Nephron (organoid): Measurements from ENCODE around the gene PSORS1C2.
"Not testable (repeated sequence)": the region's sequence is repeated elsewhere in the genome, so short reads cannot be mapped to it uniquely, and the experiment has no call there.

ENCODE experiments used
- H3K27ac Mint-ChIP-seq, 3 experiments: 2 replicates each; pipeline ENCODE4 v1.8.0; 2020; ENCODE audit warnings: mixed read lengths in 3 of 3, mild to moderate bottlenecking in 2 of 3, moderate library complexity in 1 of 3
- H3K27me3 Mint-ChIP-seq: 2 replicates; pipeline ENCODE4 v1.8.0; 2021; ENCODE audit warnings: low read depth, mild to moderate bottlenecking, moderate library complexity, mixed read lengths
- H3K36me3 Mint-ChIP-seq: 2 replicates; pipeline ENCODE4 v1.8.0; 2020; ENCODE audit warnings: low read depth, mixed read lengths
- H3K4me1 Mint-ChIP-seq: 2 replicates; pipeline ENCODE4 v1.8.0; 2020; ENCODE audit warnings: mixed read lengths
- H3K4me3 Mint-ChIP-seq, 3 experiments: 2 replicates each; pipeline ENCODE4 v1.8.0; 2020; ENCODE audit warnings: mild to moderate bottlenecking in 3 of 3, mixed read lengths in 3 of 3, moderate library complexity in 2 of 3
- H3K9me3 Mint-ChIP-seq: 2 replicates; pipeline ENCODE4 v1.8.0; 2020; ENCODE audit warnings: mixed read lengths
- TF ChIP-seq, protein P1 (sequence below), 3 experiments: fragments of 200-600 bp; sonication (generic); IDR thresholded peaks; one replicate each; pipeline ENCODE4 v1.5.0; 2021; ENCODE audit warnings: antibody characterized with exemption in 3 of 3; ENCODE audit not compliant: unreplicated experiment in 3 of 3

Gene PSORS1C2

DNA sequence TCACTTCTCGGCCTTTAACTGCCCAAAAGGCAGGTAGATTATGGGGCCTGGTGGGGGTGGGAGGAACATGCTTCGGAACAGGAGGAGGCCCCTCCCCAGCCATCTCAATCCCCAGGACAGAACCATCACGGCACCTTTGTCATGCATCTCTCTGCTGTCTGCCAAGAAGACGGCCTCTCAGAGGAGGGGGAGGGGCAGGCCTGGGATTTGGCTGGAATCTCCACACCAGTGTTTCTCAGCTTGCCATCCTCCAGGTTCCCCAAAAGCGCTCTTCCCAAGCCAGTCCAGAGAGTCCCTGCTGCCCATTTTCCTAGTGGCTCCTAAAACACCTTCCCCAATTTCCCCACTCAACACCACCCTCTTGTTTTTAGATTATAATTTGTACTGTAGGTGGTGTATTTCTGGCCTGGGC lies 34.1 kb upstream of the PSORS1C2 start:
- Mint-ChIP-seq H3K4me3 (no peak overlapping the region), H3K4me1 (peaks cover 6% of the 10 kb centered on the region), H3K27me3 (peaks cover 28% of the 10 kb centered on the region), H3K36me3 (no peaks in the 10 kb centered on the region), H3K27ac (no peak overlapping the region), H3K9me3 (no peaks in the 10 kb centered on the region)
- TF ChIP-seq, protein P1, sequence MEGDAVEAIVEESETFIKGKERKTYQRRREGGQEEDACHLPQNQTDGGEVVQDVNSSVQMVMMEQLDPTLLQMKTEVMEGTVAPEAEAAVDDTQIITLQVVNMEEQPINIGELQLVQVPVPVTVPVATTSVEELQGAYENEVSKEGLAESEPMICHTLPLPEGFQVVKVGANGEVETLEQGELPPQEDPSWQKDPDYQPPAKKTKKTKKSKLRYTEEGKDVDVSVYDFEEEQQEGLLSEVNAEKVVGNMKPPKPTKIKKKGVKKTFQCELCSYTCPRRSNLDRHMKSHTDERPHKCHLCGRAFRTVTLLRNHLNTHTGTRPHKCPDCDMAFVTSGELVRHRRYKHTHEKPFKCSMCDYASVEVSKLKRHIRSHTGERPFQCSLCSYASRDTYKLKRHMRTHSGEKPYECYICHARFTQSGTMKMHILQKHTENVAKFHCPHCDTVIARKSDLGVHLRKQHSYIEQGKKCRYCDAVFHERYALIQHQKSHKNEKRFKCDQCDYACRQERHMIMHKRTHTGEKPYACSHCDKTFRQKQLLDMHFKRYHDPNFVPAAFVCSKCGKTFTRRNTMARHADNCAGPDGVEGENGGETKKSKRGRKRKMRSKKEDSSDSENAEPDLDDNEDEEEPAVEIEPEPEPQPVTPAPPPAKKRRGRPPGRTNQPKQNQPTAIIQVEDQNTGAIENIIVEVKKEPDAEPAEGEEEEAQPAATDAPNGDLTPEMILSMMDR (IDR thresholded peaks at IDR 0.05; ENCODE audit: unreplicated experiment in 3 of 3): no peak

DNA sequence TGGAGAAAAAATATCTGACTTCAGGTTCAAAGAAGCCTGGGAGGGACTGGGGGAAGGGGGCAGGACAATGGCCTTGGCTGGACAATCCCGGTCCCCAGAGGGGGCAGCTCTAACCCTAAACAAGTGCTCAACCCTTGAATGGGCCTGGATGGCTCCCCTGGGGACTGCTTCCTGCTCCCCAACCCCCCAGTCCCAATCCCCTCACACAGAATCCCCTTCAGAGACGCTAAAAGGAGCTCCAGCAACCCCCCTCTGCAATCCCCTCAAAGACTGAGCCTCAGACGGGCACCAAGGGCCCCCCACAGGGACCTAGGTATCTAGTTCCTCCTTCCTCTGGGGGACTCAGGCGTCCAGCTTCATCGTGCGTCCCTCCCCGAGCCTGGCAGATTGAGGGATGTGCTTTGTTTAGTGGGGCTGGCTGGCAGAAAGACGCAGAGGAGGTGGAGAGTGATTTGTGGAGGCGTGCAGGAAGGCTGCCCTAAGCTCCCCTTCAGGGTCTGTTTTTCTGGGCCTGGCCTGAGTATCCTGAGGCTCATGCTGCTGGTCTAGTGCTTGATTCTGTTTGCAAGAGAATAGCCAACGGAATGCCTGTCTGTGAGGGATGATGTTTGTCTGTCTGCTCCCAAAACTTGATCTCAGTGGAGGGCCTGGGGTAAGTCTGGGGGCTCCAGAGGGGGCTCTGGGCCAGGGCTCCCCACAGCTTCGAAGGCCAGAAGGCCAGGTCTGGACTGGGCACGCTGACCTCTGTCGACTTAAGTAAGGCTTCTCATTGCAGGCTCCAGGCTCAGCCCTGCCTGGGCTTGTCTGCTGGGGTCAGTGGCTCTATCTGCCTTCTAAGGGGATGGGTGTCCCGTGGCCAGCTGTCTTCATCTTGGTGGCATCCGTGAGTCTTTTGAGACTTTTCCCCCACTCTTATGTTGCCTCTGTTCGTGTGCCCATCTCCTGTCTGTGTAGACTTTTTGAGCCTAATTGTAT lies 33.4 kb upstream of the PSORS1C2 start:
- Mint-ChIP-seq H3K9me3 (no peaks in the 10 kb centered on the region), H3K27me3 (peaks cover 33% of the 10 kb centered on the region)

DNA sequence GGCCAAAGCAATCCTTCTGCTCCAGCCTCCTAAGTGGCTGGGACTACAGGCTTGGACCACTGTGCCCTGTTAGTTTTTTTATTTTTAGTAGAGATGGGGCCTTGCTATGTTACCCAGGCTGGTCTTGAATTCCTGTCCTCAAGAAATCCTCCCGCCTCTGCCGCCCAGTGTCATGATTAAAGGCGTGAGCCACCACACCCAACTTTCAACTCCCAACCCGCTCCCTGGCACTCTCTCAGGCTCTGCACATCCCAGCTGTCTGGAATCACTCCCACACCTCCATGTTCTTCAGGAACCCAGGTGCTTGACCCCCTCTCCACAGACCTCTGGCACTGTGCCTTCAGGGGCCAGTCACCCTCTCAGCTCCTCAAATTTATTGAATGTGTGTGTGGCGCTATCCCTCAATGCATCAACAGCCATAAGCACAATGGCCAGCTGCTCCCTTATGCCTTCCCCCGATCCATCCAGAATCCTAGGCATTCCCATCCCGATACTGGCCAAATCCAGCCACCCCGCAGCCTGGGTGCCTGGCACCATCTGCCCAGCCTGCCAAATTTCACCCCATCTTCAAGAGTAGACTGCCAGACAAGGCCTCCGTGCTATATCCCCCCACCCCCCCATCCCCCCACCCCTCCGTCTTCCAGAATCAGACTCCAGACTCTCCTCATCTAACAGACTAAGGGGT lies 32.3 kb upstream of the PSORS1C2 start:
- Mint-ChIP-seq H3K27ac (no peak overlapping the region), H3K9me3 (no peaks in the 10 kb centered on the region), H3K4me1 (peaks cover 4% of the 10 kb centered on the region), H3K4me3 (no peak overlapping the region), H3K36me3 (no peaks in the 10 kb centered on the region), H3K27me3 (peaks cover 33% of the 10 kb centered on the region)
- TF ChIP-seq, protein P1 (IDR thresholded peaks at IDR 0.05; ENCODE audit: unreplicated experiment in 3 of 3): no peak

More for the DNA sequence above, 33.4 kb upstream of the PSORS1C2 start:
- Mint-ChIP-seq H3K36me3 (no peaks in the 10 kb centered on the region), H3K4me1 (peaks cover 6% of the 10 kb centered on the region), H3K4me3 (no peak overlapping the region), H3K27ac (no peak overlapping the region)
- TF ChIP-seq, protein P1 (IDR thresholded peaks at IDR 0.05; ENCODE audit: unreplicated experiment in 3 of 3): no peak

DNA sequence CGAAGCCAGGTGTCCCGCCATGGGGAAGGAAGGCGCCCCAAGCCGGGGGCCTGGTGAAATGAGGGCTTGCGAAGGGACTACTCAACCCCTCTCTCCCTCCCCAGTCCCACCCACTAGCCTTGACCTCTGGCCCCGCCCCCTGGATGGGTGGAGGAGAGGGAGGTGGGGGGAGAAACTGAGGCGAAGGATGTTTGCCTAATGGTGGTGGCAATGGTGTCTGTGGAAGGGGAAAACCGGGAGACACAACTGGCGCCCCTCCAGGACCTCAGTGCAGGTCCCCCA lies 31.7 kb upstream of the PSORS1C2 start, which contains the start of gene POU5F1:
TSS of gene POU5F1 (minus strand) at position 83 of the 282 bp plus-strand sequence. CDS start at position 21, 62 bp downstream.
- H3K27ac Mint-ChIP-seq: no peak within 1 kb of the TSS
- H3K9me3 Mint-ChIP-seq: no peaks in the 10 kb centered on the region
- TF ChIP-seq, protein P1 (IDR thresholded peaks at IDR 0.05; ENCODE audit: unreplicated experiment in 3 of 3): no peak
- H3K36me3 Mint-ChIP-seq: no peaks in the 10 kb centered on the region
- peaks cover 33% of the 10 kb centered on the region for H3K27me3 Mint-ChIP-seq
- no peak within 1 kb of the TSS for H3K4me3 Mint-ChIP-seq
- H3K4me1 Mint-ChIP-seq: no peaks in the 10 kb centered on the region

DNA sequence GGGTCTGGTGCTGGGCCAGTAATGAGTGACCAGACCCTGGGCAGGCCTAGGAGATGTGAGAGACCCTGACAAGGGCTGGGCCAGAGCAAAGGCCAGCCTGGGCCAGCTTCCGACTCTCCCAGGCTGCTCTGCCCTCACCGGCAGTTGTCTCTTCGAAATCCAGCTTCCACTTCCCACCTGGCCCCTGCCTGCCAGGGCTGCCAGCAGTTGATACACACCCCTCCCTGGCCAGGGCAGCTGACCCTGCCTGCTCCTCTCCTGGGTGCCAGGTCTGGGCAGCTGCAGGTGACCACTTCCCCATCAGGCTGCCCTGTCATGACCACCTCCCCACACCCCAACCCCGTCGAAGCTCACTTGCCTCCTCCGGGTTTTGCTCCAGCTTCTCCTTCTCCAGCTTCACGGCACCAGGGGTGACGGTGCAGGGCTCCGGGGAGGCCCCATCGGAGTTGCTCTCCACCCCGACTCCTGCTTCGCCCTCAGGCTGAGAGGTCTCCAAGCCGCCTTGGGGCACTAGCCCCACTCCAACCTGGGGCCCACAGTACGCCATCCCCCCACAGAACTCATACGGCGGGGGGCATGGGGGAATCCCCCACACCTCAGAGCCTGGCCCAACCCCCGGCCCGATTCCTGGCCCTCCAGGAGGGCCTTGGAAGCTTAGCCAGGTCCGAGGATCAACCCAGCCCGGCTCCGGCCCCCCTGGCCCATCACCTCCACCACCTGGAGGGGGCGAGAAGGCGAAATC lies 31.2 kb upstream of the PSORS1C2 start:
- H3K36me3 Mint-ChIP-seq, H3K4me3 Mint-ChIP-seq: not testable (repeated sequence)

More for the DNA sequence above, 31.2 kb upstream of the PSORS1C2 start:
- not testable (repeated sequence) for H3K4me1 Mint-ChIP-seq, H3K9me3 Mint-ChIP-seq, H3K27ac Mint-ChIP-seq
- peaks cover 33% of the 10 kb centered on the region for H3K27me3 Mint-ChIP-seq
